ENCODE data around the gene COX5A.

- TF ChIP-seq POLR2A (IDR thresholded peaks at IDR 0.05) (no peak), CTCF (IDR thresholded peaks at IDR 0.05) (no peak)
Observed at GRCh38 chr15:74964794-74965193, 26.9 kb upstream of the COX5A start.

All from breast epithelium (tissue), 3 donors.